H1 (cell line): ENCODE data around the gene CFAP65. TPM values are rescaled to one million over a fixed set of nuclear protein-coding genes. Genes with fewer than 3 reads are reported as not detected.

Experiments
- CTCF ChIA-PET: fragments of 300-600 bp; sonication (Branson Sonifier 250); formaldehyde crosslinking; loops from one replicate; lab custom pipeline; 2021; ENCODE audit not compliant: partially characterized antibody; lab: Charles Lee
- POLR2A ChIA-PET: fragments of 300-600 bp; sonication (Branson Sonifier 250); formaldehyde crosslinking; loops from one replicate; lab custom pipeline; 2021; ENCODE audit warnings: inconsistent platforms; ENCODE audit not compliant: partially characterized antibody; lab: Charles Lee
- DNase-seq, 2 experiments: peaks; one replicate each; pipeline versions ENCODE4 v3.0.0 to v3.0.0-alpha.2; 2010 to 2022; ENCODE audit warnings: low spot score in 2 of 2, low read depth in 1 of 2, mixed read lengths in 1 of 2
- FAIRE-seq: peaks from 2 replicates; lab custom pipeline; 2011; peaks lifted over from hg19 to GRCh38; lab: Jason Lieb, UNC
- H2AFZ ChIP-seq: 2 replicates; pipeline ENCODE4 v1.8.1; 2012; ENCODE audit warnings: low read length, inconsistent platforms
- H2AK5ac ChIP-seq: 2 replicates; pipeline ENCODE4 v1.6.1; 2013; ENCODE audit warnings: low read depth, low read length
- H2BK120ac ChIP-seq: replicated peaks from 2 replicates; pipeline ENCODE3; 2013; ENCODE audit warnings: low read depth, low read length, inconsistent platforms
- H2BK12ac ChIP-seq: 2 replicates; pipeline ENCODE4 v1.6.1; 2013; ENCODE audit warnings: low read depth, low read length
- H2BK15ac ChIP-seq: 2 replicates; pipeline ENCODE4 v1.6.1; 2013; ENCODE audit warnings: low read length
- H2BK20ac ChIP-seq: 2 replicates; pipeline ENCODE4 v1.6.1; 2013; ENCODE audit warnings: low read length
- H2BK5ac ChIP-seq: 2 replicates; pipeline ENCODE4 v1.6.1; 2013; ENCODE audit warnings: low read depth, low read length
- H3K14ac ChIP-seq: 2 replicates; pipeline ENCODE4 v1.6.1; 2013; ENCODE audit warnings: inconsistent platforms; ENCODE audit not compliant: insufficient read length
- H3K18ac ChIP-seq: 2 replicates; pipeline ENCODE4 v1.6.1; 2013; ENCODE audit warnings: low read length; ENCODE audit errors: extremely low read depth
- H3K23ac ChIP-seq: 2 replicates; pipeline ENCODE4 v1.6.1; 2013; ENCODE audit warnings: inconsistent platforms; ENCODE audit not compliant: insufficient read length
- H3K23me2 ChIP-seq: 2 replicates; pipeline ENCODE4 v1.6.1; 2013; ENCODE audit warnings: low read depth, low read length
- H3K27ac ChIP-seq: 2 replicates; pipeline ENCODE4 v1.6.1; 2011; ENCODE audit warnings: low read depth, low read length, inconsistent platforms
- H3K27me3 ChIP-seq, 4 experiments: replicated peaks in 1 of 4; 1 replicate in 1 of 4; 2 replicates in 3 of 4; pipeline versions ENCODE4 v1.6.1 to v1.8.1; 2011 to 2013; ENCODE audit warnings: low read length in 3 of 4, mild to moderate bottlenecking in 3 of 4, inconsistent platforms in 2 of 4, mixed read lengths in 2 of 4, moderate library complexity in 1 of 4; ENCODE audit not compliant: control insufficient read depth in 3 of 4, insufficient read depth in 3 of 4; ENCODE audit errors: extremely low read depth in 1 of 4
- H3K36me3 ChIP-seq, 4 experiments: 2 replicates each; pipeline versions ENCODE4 v1.6.1 to v1.8.1; 2011 to 2013; ENCODE audit warnings: mild to moderate bottlenecking in 4 of 4, low read length in 3 of 4, moderate library complexity in 2 of 4, control low read depth in 1 of 4, inconsistent platforms in 1 of 4; ENCODE audit not compliant: insufficient read depth in 4 of 4, control insufficient read depth in 2 of 4
- H3K4ac ChIP-seq: replicated peaks from 2 replicates; pipeline ENCODE3; 2013; ENCODE audit warnings: low read length, low read depth, mixed read lengths, inconsistent platforms; ENCODE audit not compliant: insufficient read length
- H3K4me1 ChIP-seq, 4 experiments: replicated peaks in 1 of 4; 1 replicate in 1 of 4; 2 replicates in 3 of 4; pipeline versions ENCODE4 v1.6.1 to v1.8.1; 2011 to 2013; ENCODE audit warnings: low read length in 3 of 4, inconsistent platforms in 2 of 4, mixed read lengths in 1 of 4; ENCODE audit not compliant: insufficient read depth in 4 of 4, control insufficient read depth in 3 of 4
- H3K4me2 ChIP-seq, 2 experiments: 2 replicates each; pipeline versions ENCODE4 v1.6.1 to v1.8.1; 2011 to 2013; ENCODE audit warnings: low read depth in 2 of 2, low read length in 2 of 2, control low read depth in 1 of 2, inconsistent platforms in 1 of 2, mild to moderate bottlenecking in 1 of 2; ENCODE audit not compliant: insufficient read depth in 1 of 2
- H3K4me3 ChIP-seq, 4 experiments: fragments of 200-600, 300-600 bp in 1 of 4; sonication (generic), shearing (Covaris generic), sonication (Bioruptor Twin) in 1 of 4; 2 replicates each; pipeline versions ENCODE4 v1.5.1 to v1.8.1; 2011 to 2016; ENCODE audit warnings: low read length in 4 of 4, low read depth in 3 of 4, control low read depth in 2 of 4, inconsistent platforms in 2 of 4, mild to moderate bottlenecking in 2 of 4, mixed read lengths in 1 of 4, moderate library complexity in 1 of 4; ENCODE audit not compliant: insufficient read depth in 2 of 4; ENCODE audit errors: extremely low read depth in 1 of 4
- H3K56ac ChIP-seq: replicated peaks from 2 replicates; pipeline ENCODE3; 2013; ENCODE audit warnings: low read depth, mild to moderate bottlenecking, mixed read lengths, low read length, inconsistent platforms; ENCODE audit not compliant: insufficient read length
- H3K79me1 ChIP-seq: 2 replicates; pipeline ENCODE4 v1.6.1; 2013; ENCODE audit warnings: low read depth, low read length, control low read depth
- H3K79me2 ChIP-seq, 2 experiments: 2 replicates each; pipeline versions ENCODE4 v1.6.1 to v1.8.1; 2012 to 2013; ENCODE audit warnings: low read length in 2 of 2, mild to moderate bottlenecking in 2 of 2, inconsistent platforms in 1 of 2; ENCODE audit not compliant: insufficient read depth in 2 of 2, control insufficient read depth in 1 of 2
- H3K9ac ChIP-seq, 4 experiments: replicated peaks in 1 of 4; 1 replicate in 1 of 4; 2 replicates in 3 of 4; pipeline versions ENCODE4 v1.6.1 to v1.8.1; 2011 to 2013; ENCODE audit warnings: low read depth in 3 of 4, low read length in 3 of 4, control low read depth in 2 of 4, mild to moderate bottlenecking in 2 of 4, moderate library complexity in 2 of 4, inconsistent platforms in 1 of 4; ENCODE audit errors: extremely low read depth in 1 of 4
- H3K9me3 ChIP-seq, 2 experiments: 2 replicates each; pipeline versions ENCODE4 v1.6.1 to v1.8.1; 2012 to 2013; ENCODE audit warnings: mild to moderate bottlenecking in 2 of 2, moderate library complexity in 2 of 2, control low read depth in 1 of 2, inconsistent platforms in 1 of 2, low read depth in 1 of 2, low read length in 1 of 2, mixed read lengths in 1 of 2; ENCODE audit not compliant: insufficient read depth in 2 of 2
- H4K20me1 ChIP-seq, 2 experiments: replicated peaks in 1 of 2; 2 replicates each; pipeline versions ENCODE3 to v1.8.1; 2011 to 2013; ENCODE audit warnings: inconsistent platforms in 2 of 2, low read length in 2 of 2, mild to moderate bottlenecking in 1 of 2; ENCODE audit not compliant: insufficient read depth in 2 of 2, control insufficient read depth in 1 of 2
- H4K5ac ChIP-seq: 2 replicates; pipeline ENCODE4 v1.6.1; 2013; ENCODE audit warnings: low read length, low read depth, mixed read lengths, inconsistent platforms; ENCODE audit not compliant: insufficient read length
- H4K8ac ChIP-seq: 2 replicates; pipeline ENCODE4 v1.8.0; 2013; ENCODE audit warnings: mild to moderate bottlenecking, moderate library complexity, low read length, inconsistent platforms; ENCODE audit not compliant: insufficient read depth; ENCODE audit errors: extremely low read depth
- H4K91ac ChIP-seq: replicated peaks from 2 replicates; pipeline ENCODE3; 2013; ENCODE audit warnings: low read length, mixed read lengths, inconsistent platforms; ENCODE audit not compliant: insufficient read length
- CHD1 ChIP-seq: IDR thresholded peaks from 2 replicates; pipeline ENCODE4 v1.6.1; 2012; ENCODE audit warnings: low read depth, low read length, improper control_type of control experiment
- EGR1 ChIP-seq: IDR thresholded peaks from 2 replicates; pipeline ENCODE4 v1.6.1; 2011; ENCODE audit warnings: low read depth, low read length, borderline replicate concordance
- EP300 ChIP-seq, 2 experiments: IDR thresholded peaks; 1 replicate in 1 of 2; 2 replicates in 1 of 2; pipeline ENCODE4 v1.6.1; 2011 to 2012; ENCODE audit warnings: low read depth in 2 of 2, low read length in 2 of 2, mild to moderate bottlenecking in 2 of 2, borderline replicate concordance in 1 of 2, inconsistent platforms in 1 of 2, moderate library complexity in 1 of 2
- RBBP5 ChIP-seq: IDR thresholded peaks from 2 replicates; pipeline ENCODE4 v1.7.1; 2012; ENCODE audit warnings: low read depth, mild to moderate bottlenecking, inconsistent platforms, low read length, moderate library complexity, borderline replicate concordance
- RXRA ChIP-seq: IDR thresholded peaks from 2 replicates; pipeline ENCODE4 v1.6.1; 2011; ENCODE audit warnings: low read depth, mild to moderate bottlenecking, low read length, moderate library complexity; ENCODE audit not compliant: insufficient read depth
- SIRT6 ChIP-seq: IDR thresholded peaks from one replicate; pipeline ENCODE4 v1.7.1; 2012; ENCODE audit warnings: low read length, inconsistent platforms
- SP4 ChIP-seq: IDR thresholded peaks from 2 replicates; pipeline ENCODE4 v1.6.1; 2012; ENCODE audit warnings: low read length, inconsistent platforms
- SRF ChIP-seq: IDR thresholded peaks from 2 replicates; pipeline ENCODE4 v1.6.1; 2011; ENCODE audit warnings: mild to moderate bottlenecking, low read depth, low read length, moderate library complexity
- TBP ChIP-seq: IDR thresholded peaks from 2 replicates; pipeline ENCODE4 v1.6.1; 2011; ENCODE audit warnings: low read depth, low read length, improper control_type of control experiment
- WGBS, 2 experiments: shearing (Covaris generic) in 1 of 2; methylation state at CpG; one replicate each; pipeline versions ENCODE4 v1.1.6 to v1.1.7; 2013 to 2015; ENCODE audit warnings: low lambda C conversion rate in 2 of 2, mixed read lengths in 2 of 2, inconsistent platforms in 1 of 2, low coverage in 1 of 2, missing lambda C conversion rate in 1 of 2; ENCODE audit not compliant: insufficient replicate concordance in 2 of 2, insufficient coverage in 1 of 2, insufficient read length in 1 of 2; ENCODE audit errors: extremely low coverage in 1 of 2, missing lambda C conversion rate in 1 of 2; 5-methylcytosine and 5-hydroxymethylcytosine counted together
- polyA plus RNA-seq, 7 experiments: library from polyadenylated mRNA; depleted of rRNA in 3 of 7; stranded (reverse) in 5 of 7; unstranded in 2 of 7; fragments of >200 nt in 5 of 7; fragments of 200-250 nt in 2 of 7; gene quantifications; 1 replicate in 5 of 7; 2 replicates in 1 of 7; 4 replicates in 1 of 7; pipeline versions ENCODE4 v1.2.1 to v1.2.3, GENCODE V29; 2011 to 2013; ENCODE audit warnings: missing spikeins in 2 of 7, mixed read lengths in 2 of 7
- total RNA-seq: library from RNA; stranded (reverse); fragmentation: NEBNext Ultra II Directional; extraction: Animal tissue kit (Norgen Biotek cat#: 25700); gene quantifications from 2 replicates; pipeline ENCODE4 v1.2.1, GENCODE V29; 2021

The CFAP65 gene
- total and polyA plus RNA-seq, 2 of the 8 experiments (the other 6 are each of a cell fraction or from before 2014, with no cell fraction given), result 0.19 to 0.45 TPM

- no peak for TF ChIP-seq SRF
- TF ChIP-seq CHD1, result no peak
- no peak for TF ChIP-seq SP4
- no peak for TF ChIP-seq EP300 (IDR thresholded peaks at IDR 0.05; ENCODE audit: borderline replicate concordance in 1 of 2, low read depth in 2 of 2, low read length in 2 of 2)
- TF ChIP-seq RBBP5, result no peak
- TF ChIP-seq TBP, result no peak
- TF ChIP-seq EGR1, result no peak
- TF ChIP-seq SIRT6, result no peak
- TF ChIP-seq RXRA, result no peak
- FAIRE-seq (no peak), DNase-seq (no peak)
- Histone ChIP-seq H2BK20ac (no peak overlapping the region), H2BK12ac (no peak overlapping the region), H3K23ac (no peak overlapping the region), H3K27me3 (no peaks in the 10 kb centered on the region), H3K18ac (no peak overlapping the region), H3K9me3 (no peaks in the 10 kb centered on the region), H3K79me2 (no peaks in the 10 kb centered on the region), H4K20me1 (peaks cover 0 to 4% of the 10 kb centered on the region in 2 experiments), H2AFZ (no peak overlapping the region), H2BK120ac (no peak overlapping the region), H3K4me1 (no peaks in the 10 kb centered on the region), H3K4ac (no peak overlapping the region), H3K14ac (no peak overlapping the region), H3K9ac (no peak overlapping the region), H2BK15ac (no peak overlapping the region), H2BK5ac (no peak overlapping the region), H3K56ac (no peak overlapping the region), H3K27ac (no peak overlapping the region), H4K5ac (no peak overlapping the region), H3K4me3 (no peak overlapping the region), H2AK5ac (no peak overlapping the region), H3K4me2 (no peak overlapping the region), H3K23me2 (no peaks in the 10 kb centered on the region), H4K91ac (no peak overlapping the region), H3K79me1 (no peaks in the 10 kb centered on the region), H4K8ac (no peak overlapping the region), H3K36me3 (peaks cover 0 to 5% (median under 1%) of the 10 kb centered on the region in 4 experiments; a peak in 3 of 8 replicates)
- CTCF ChIA-PET, result interaction anchor here (0.6 to 62.8 kb wide), 14 partner anchors 9 to 260 kb away, joined by 3 to 1777 read pairs (median 6); partner anchors contain the start of gene IHH
- 88% methylated on average over 4 of the region's 4 CpGs; no CpG with 5 or more reads in 1 of the 2 experiments for WGBS, 2 experiments
- POLR2A ChIA-PET, result no interaction called here
These were observed 37.6 kb upstream of the CFAP65 start for GRCh38 chr2:219078951-219079350.
